Measurements from ENCODE around the gene TMEM131L. TPM values are rescaled to one million over a fixed set of nuclear protein-coding genes. Genes with fewer than 3 reads are reported as not detected.

Gene TMEM131L
- total RNA-seq, 4 donors from 2014 or later: 17.7 to 43.9 (median 24.8) TPM

- TF ChIP-seq, protein P1, sequence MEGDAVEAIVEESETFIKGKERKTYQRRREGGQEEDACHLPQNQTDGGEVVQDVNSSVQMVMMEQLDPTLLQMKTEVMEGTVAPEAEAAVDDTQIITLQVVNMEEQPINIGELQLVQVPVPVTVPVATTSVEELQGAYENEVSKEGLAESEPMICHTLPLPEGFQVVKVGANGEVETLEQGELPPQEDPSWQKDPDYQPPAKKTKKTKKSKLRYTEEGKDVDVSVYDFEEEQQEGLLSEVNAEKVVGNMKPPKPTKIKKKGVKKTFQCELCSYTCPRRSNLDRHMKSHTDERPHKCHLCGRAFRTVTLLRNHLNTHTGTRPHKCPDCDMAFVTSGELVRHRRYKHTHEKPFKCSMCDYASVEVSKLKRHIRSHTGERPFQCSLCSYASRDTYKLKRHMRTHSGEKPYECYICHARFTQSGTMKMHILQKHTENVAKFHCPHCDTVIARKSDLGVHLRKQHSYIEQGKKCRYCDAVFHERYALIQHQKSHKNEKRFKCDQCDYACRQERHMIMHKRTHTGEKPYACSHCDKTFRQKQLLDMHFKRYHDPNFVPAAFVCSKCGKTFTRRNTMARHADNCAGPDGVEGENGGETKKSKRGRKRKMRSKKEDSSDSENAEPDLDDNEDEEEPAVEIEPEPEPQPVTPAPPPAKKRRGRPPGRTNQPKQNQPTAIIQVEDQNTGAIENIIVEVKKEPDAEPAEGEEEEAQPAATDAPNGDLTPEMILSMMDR (IDR thresholded peaks at IDR 0.05): no peak
- DNase-seq (ENCODE audit: low spot score) (no peak), ATAC-seq (ENCODE audit: low FRiP score) (no peak)
Measured at GRCh38 chr4:153421941-153422340, 44.2 kb upstream of the TMEM131L start.

DNA sequence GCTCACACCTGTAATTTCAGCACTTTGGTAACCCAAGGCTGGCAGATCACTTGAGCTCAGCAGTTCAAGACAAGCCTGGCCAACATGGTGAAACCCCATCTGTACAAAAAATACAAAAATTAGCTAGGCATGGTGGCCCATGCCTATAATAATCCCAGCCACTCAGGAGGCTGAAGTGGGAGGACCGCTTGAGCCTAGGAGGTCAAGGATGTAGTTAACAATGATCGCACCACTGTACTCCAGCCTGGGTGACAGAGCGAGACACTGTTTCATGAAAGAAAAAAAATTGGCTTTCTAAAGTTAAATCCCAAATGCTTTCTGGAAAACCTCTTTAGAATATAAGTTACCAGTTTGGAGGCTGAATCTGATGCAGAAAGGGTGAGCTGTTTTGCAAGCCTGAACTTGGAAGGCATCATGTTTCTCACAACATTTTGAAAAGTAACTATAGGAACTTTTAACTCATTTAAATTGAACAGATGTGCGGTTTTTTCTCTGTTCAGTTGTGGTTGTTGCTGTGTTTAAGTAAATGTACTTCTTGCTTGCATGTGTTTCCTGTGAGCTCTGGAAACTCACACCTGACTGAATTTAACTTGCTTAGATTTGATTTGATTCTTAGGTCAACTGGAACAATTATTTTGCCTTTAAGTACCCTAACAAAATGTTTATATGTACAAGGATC, 39.8 kb upstream of the TMEM131L start:
- no peak for DNase-seq (ENCODE audit: low spot score)
- no peak for ATAC-seq (ENCODE audit: low FRiP score)
- TF ChIP-seq, protein P1 (IDR thresholded peaks at IDR 0.05): no peak

DNA sequence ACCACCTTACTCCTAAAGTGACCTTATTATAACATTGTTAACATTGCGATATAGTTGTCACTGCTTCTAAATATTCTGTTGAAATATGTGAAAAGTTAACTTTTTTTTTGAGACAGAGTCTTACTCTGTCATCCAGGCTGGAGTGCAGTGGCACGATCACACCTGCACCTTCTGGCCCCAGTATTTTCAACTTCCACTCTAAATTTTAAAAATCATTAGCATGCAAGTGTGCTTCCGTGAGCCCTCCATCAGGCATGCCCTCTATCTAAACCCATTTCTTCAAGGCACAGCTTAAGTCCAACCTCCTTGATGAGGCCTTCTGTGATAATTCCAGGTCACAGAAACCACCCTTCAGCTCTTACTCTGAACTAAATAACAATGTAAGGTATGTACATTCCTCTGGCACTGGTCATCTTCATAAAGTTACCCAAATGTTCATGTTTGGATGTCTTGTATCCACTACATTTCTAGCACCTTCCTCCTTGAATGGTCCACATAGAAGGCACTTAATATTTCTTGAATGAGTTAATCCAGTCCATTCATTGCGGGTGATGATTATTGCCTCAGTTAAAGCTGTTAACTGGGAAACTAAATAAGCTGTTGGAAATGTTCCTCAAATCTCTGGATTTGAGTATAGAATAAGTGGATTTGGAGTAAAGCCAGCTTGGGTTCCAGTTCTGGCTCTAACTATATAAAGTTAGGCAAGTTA, 38.6 kb upstream of the TMEM131L start:
- TF ChIP-seq, protein P1 (IDR thresholded peaks at IDR 0.05): no peak
- no peak for DNase-seq (ENCODE audit: low spot score)
- ATAC-seq (ENCODE audit: low FRiP score): no peak

- no peak for DNase-seq (ENCODE audit: low spot score)
- ATAC-seq (ENCODE audit: low FRiP score): no peak
Measured at GRCh38 chr4:153428941-153429475, 37.2 kb upstream of the TMEM131L start.

DNA sequence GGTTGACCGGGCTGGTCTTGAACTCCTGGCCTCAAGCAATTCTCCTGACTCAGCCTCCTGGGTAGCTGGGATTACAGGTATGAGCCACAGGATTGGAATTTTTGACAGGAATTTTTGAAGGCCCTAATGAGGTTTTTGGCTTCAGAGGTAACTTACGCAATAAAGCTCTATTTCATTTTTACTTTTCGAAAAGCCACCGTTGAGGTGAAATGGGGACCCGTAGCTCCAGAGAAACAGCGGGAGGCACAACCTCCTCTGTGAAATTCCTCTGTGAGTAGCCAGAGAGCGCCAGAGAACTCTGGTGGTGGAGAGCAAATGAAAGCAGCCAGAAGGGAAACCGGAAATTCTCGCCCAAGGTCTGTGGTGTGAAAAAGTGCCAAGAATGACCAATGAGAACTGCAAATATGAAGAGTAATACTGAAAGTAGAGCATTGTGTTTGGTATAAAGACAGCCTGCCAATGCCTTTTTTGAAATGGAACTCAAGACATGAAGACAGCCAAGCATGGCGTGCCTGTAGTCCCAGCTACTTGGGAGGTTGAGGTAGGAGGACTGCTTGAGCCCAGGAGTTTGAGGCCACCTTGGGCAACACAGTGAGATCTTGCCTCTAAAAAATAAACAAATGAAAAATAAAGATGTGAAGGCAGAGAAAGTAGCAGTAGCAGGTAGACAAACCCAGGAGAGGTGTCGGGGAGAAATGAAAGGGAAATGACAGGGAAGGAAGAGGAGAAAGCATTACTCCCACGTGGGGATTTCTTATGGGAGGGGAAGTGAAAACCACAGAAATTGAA, 33.0 kb upstream of the TMEM131L start:
- ATAC-seq (ENCODE audit: low FRiP score) (peak; percentile 76), DNase-seq (ENCODE audit: low spot score) (no peak)
- TF ChIP-seq, protein P1 (IDR thresholded peaks at IDR 0.05): no peak

More at GRCh38 chr4:153428941-153429475, 37.2 kb upstream of the TMEM131L start:
- TF ChIP-seq, protein P1 (IDR thresholded peaks at IDR 0.05): no peak

GRCh38 chr4:153433754-153434105, 32.4 kb upstream of the TMEM131L start:
- DNase-seq (ENCODE audit: low spot score) (no peak), ATAC-seq (ENCODE audit: low FRiP score) (no peak)
- TF ChIP-seq, protein P1 (IDR thresholded peaks at IDR 0.05): no peak
